B cell (primary cell): Measurements from ENCODE around the gene TRABD2B.

Experiments
- CTCF ChIP-seq: fragments of 200-600 bp; IDR thresholded peaks from one replicate; pipeline ENCODE4 v1.8.0; 2022; ENCODE audit warnings: antibody characterized with exemption, mild to moderate bottlenecking
- EZH2 ChIP-seq: IDR thresholded peaks from 2 replicates; pipeline ENCODE4 v1.6.1; 2012; ENCODE audit warnings: borderline replicate concordance, low read depth, mild to moderate bottlenecking, moderate library complexity, low read length; ENCODE audit not compliant: insufficient read depth, poor library complexity, severe bottlenecking

GRCh38 chr1:48016515-48016914, 19.3 kb upstream of the TRABD2B start:
- TF ChIP-seq EZH2 (no peak), CTCF (no peak)
